Measurements from ENCODE around the gene KDM1A. TPM values are rescaled to one million over a fixed set of nuclear protein-coding genes. Genes with fewer than 3 reads are reported as not detected.

The KDM1A gene
- total and polyA plus RNA-seq, 8 donors = 17.1 to 78.9 (median 29.2) TPM

DNA sequence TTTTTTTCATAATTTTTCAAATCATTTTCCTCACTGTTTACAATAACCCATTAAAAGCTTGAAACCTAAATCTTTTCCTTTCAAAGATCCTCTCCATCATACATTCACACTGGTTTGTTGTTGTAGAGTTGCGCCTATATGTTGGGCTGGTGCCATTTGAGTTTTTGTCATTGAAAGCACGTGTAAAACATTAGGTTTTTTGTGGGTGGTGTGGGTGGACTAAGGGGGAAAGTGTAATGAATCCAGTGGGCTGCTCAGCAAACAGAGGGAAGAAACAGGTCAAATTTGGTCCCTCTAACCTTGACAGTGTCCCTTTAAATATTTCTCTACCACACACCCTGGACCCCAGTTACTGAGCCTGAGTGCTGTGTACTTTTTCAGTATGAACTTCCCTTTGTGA is 46.8 kb downstream of the KDM1A start:
- Histone ChIP-seq H3K4me3 (no peak overlapping the region), H3K27ac (no peak overlapping the region), H3K36me3 (peaks cover 19 to 97% (median 93%) of the 10 kb centered on the region in 4 donors), H3K9me3 (no peaks in the 10 kb centered on the region), H3K4me1 (no peaks in the 10 kb centered on the region), H3K27me3 (no peaks in the 10 kb centered on the region)
- DNase-seq = no peak
- TF ChIP-seq POLR2A (IDR thresholded peaks at IDR 0.05) = no peak
- no peak for TF ChIP-seq POLR2AphosphoS5 (IDR thresholded peaks at IDR 0.05)
- TF ChIP-seq, protein P1, sequence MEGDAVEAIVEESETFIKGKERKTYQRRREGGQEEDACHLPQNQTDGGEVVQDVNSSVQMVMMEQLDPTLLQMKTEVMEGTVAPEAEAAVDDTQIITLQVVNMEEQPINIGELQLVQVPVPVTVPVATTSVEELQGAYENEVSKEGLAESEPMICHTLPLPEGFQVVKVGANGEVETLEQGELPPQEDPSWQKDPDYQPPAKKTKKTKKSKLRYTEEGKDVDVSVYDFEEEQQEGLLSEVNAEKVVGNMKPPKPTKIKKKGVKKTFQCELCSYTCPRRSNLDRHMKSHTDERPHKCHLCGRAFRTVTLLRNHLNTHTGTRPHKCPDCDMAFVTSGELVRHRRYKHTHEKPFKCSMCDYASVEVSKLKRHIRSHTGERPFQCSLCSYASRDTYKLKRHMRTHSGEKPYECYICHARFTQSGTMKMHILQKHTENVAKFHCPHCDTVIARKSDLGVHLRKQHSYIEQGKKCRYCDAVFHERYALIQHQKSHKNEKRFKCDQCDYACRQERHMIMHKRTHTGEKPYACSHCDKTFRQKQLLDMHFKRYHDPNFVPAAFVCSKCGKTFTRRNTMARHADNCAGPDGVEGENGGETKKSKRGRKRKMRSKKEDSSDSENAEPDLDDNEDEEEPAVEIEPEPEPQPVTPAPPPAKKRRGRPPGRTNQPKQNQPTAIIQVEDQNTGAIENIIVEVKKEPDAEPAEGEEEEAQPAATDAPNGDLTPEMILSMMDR (IDR thresholded peaks at IDR 0.05) = no peak
- TF ChIP-seq EP300 (IDR thresholded peaks at IDR 0.05) = no peak
- WGBS, 5 donors = 90 to 95% (median 93%) methylated on average over 2 of the region's 2 CpGs
- intact Hi-C loops (cut with DNase I; ENCODE audit: low total_unique reads) = no loop called here

DNA sequence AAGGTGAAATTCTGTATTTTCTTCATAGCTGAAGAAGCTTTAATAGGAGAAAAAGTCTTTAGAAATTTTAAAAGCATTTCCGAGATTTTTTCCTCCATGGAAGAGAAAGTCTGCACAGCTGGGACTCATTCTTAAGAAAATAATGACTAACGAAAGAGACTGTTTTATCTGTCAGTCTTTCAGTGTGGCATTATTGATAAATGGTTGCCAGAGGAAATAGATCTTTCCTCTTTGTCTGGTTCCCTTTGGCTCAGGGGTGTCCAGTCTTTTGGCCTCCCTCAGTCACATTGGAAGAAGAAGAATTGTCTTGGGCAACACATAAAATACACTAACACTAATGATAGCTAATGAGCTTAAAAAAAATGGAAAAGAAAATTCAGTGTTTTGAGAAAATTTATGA is 49.9 kb downstream of the KDM1A start:
- TF ChIP-seq EP300 (IDR thresholded peaks at IDR 0.05) (no peak), POLR2A (IDR thresholded peaks at IDR 0.05) (no peak), POLR2AphosphoS5 (IDR thresholded peaks at IDR 0.05) (no peak)
- TF ChIP-seq, protein P1 (IDR thresholded peaks at IDR 0.05) = no peak
- intact Hi-C loops (cut with DNase I; ENCODE audit: low total_unique reads) = no loop called here
- DNase-seq = no peak
- Histone ChIP-seq H3K27ac (no peak overlapping the region), H3K27me3 (no peaks in the 10 kb centered on the region), H3K36me3 (peaks cover 21 to 97% (median 93%) of the 10 kb centered on the region in 4 donors), H3K4me1 (peaks cover 0 to 4% (median 0%) of the 10 kb centered on the region in 4 donors), H3K9me3 (no peaks in the 10 kb centered on the region), H3K4me3 (no peak overlapping the region)
- WGBS, 5 donors = 65 to 82% (median 78%) methylated on average over 2 of the region's 2 CpGs

DNA sequence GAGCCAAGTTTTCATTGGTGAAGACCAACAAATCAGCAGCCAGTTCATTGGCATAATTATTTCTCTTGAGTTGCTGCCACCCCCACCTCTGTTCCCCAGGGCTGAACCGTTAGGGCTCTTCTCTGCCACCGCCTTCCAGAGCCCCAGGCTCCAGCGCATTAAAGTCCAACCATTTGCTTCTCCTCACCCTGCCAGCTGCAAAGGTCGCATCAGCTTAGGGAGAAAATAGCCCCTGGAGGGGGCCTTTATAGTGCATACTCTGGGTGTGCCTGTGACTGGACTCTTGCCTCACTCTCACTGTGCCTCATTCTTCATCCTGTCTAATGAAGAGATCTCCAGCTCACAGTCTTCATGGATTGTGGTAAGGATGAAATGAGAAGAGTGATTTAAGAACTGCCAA is 50.4 kb downstream of the KDM1A start:
- WGBS, 5 donors = 86 to 96% (median 93%) methylated on average over 4 of the region's 4 CpGs
- no peak overlapping the region for H3K27ac ChIP-seq
- no peak for TF ChIP-seq POLR2AphosphoS5 (IDR thresholded peaks at IDR 0.05)
- H3K4me3 ChIP-seq = no peak overlapping the region
- no peak for DNase-seq
- no peaks in the 10 kb centered on the region for H3K9me3 ChIP-seq
- intact Hi-C loops (cut with DNase I; ENCODE audit: low total_unique reads) = no loop called here
- peaks cover 0 to 4% (median 0%) of the 10 kb centered on the region in 4 donors for H3K4me1 ChIP-seq
- H3K27me3 ChIP-seq = no peaks in the 10 kb centered on the region
- peaks cover 17 to 97% (median 90%) of the 10 kb centered on the region in 4 donors for H3K36me3 ChIP-seq

DNA sequence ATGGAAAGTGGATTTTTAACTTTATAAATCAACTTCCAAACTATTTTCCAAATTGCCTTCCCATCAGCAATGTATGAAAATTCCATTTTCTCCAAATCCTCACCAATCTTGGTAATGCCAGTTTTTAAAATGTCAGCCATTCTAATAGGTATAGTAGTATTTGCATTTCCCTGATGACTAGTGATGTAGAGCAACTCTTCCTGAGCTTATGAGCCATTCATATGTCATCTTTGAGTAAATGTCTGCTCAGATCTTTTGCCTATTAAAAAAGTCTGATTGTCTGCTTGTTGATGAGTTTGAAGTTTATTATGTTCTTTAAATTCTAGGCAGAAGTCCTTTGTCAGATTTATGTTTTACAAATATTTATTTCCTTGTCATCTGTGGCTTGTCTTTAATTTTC is 54.7 kb downstream of the KDM1A start:
- Histone ChIP-seq H3K36me3 (peaks cover 33 to 94% (median 83%) of the 10 kb centered on the region in 4 donors), H3K9me3 (no peaks in the 10 kb centered on the region), H3K4me1 (peaks cover 0 to 4% (median 0%) of the 10 kb centered on the region in 4 donors), H3K27ac (no peak overlapping the region), H3K4me3 (no peak overlapping the region), H3K27me3 (no peaks in the 10 kb centered on the region)
- TF ChIP-seq POLR2AphosphoS5 (IDR thresholded peaks at IDR 0.05) (no peak), EP300 (IDR thresholded peaks at IDR 0.05) (no peak), POLR2A (IDR thresholded peaks at IDR 0.05) (no peak)
- TF ChIP-seq, protein P1 (IDR thresholded peaks at IDR 0.05) = no peak
- intact Hi-C loops (cut with DNase I; ENCODE audit: low total_unique reads) = no loop called here
- DNase-seq = no peak

DNA sequence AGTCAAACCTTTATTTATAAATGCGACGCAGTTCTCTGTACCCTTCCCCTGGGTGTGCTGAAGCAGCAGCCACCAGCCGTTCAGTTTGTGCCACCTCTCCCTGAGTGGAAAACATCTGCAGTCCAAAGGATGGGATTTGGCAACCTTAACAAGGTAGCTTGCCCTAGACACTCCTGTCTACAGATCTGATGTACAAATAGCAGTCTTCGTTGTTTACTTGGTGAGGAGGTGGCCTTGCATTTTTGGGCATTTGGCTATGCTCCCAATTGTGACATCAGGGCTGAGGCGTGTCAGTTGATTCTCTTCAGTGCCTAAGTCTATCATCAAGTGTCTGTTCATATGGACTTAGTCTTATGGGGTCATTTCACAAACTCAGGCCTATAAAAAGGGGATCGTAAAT is 59.8 kb downstream of the KDM1A start:
- intact Hi-C loops (cut with DNase I; ENCODE audit: low total_unique reads) = no loop called here
- WGBS, 5 donors = 90 to 94% (median 92%) methylated on average over 6 of the region's 6 CpGs
- no peak overlapping the region for H3K4me3 ChIP-seq
- H3K9me3 ChIP-seq = no peaks in the 10 kb centered on the region
- H3K4me1 ChIP-seq = peaks cover 0 to 8% (median 4%) of the 10 kb centered on the region in 4 donors
- peaks cover 58 to 94% (median 83%) of the 10 kb centered on the region in 4 donors for H3K36me3 ChIP-seq
- DNase-seq = no peak
- H3K27ac ChIP-seq = no peak overlapping the region
- H3K27me3 ChIP-seq = no peaks in the 10 kb centered on the region
- TF ChIP-seq EP300 (IDR thresholded peaks at IDR 0.05) = no peak
- TF ChIP-seq POLR2AphosphoS5 (IDR thresholded peaks at IDR 0.05) = no peak
- no peak for TF ChIP-seq POLR2A (IDR thresholded peaks at IDR 0.05)
- TF ChIP-seq, protein P1 (IDR thresholded peaks at IDR 0.05) = no peak
